Heart right ventricle (tissue), 16 donors: ENCODE results near the gene NEURL3. TPM values are rescaled to one million over a fixed set of nuclear protein-coding genes. Genes with fewer than 3 reads are reported as not detected.

ENCODE experiments used
- ATAC-seq, 8 donors: fragments of 200-7000 bp; cut with Tn5 transposase; one replicate each; pipeline ENCODE4 v1.9.1; 2020; ENCODE audit warnings: mild to moderate bottlenecking in 8 of 8, moderate library complexity in 8 of 8, moderate number of reproducible peaks in 1 of 8
- DNase-seq, 2 donors: peaks; one replicate each; pipeline ENCODE4 v3.0.0-alpha.2; 2020
- H3K27ac ChIP-seq, 10 donors: fragments of 200-600 bp; sonication (generic) in 2 of 10; one replicate each; pipeline versions ENCODE4 v1.5.0 to v1.8.0; 2020 to 2022; ENCODE audit warnings: mild to moderate bottlenecking in 3 of 10
- H3K27me3 ChIP-seq, 7 donors: fragments of 200-600 bp; one replicate each; pipeline ENCODE4 v1.8.0; 2021 to 2022; ENCODE audit warnings: mild to moderate bottlenecking in 2 of 7
- H3K36me3 ChIP-seq, 9 donors: fragments of 200-600 bp; sonication (generic) in 1 of 9; one replicate each; pipeline versions ENCODE4 v1.5.0 to v1.8.0; 2020 to 2022; ENCODE audit warnings: mild to moderate bottlenecking in 2 of 9
- H3K4me1 ChIP-seq, 9 donors: fragments of 200-600 bp; sonication (generic) in 1 of 9; one replicate each; pipeline versions ENCODE4 v1.5.0 to v1.8.0; 2020 to 2022; ENCODE audit warnings: mild to moderate bottlenecking in 4 of 9
- H3K4me3 ChIP-seq, 10 donors: fragments of 200-600 bp; sonication (generic) in 2 of 10; one replicate each; pipeline versions ENCODE4 v1.5.0 to v1.8.0; 2020 to 2022; ENCODE audit warnings: mild to moderate bottlenecking in 7 of 10, moderate library complexity in 2 of 10
- H3K9me3 ChIP-seq, 11 donors: fragments of 200-600 bp in 10 of 11; sonication (generic) in 2 of 11; one replicate each; pipeline versions ENCODE4 v1.5.0 to v1.8.0; 2013 to 2022; ENCODE audit warnings: mild to moderate bottlenecking in 2 of 11, control low read depth in 1 of 11, moderate library complexity in 1 of 11
- whole genome bisulfite sequencing, 2 donors: extraction: QIAGEN DNeasy Blood & Tissue Kit; methylation state at CpG; one replicate each; pipeline ENCODE4 v1.1.7; 2013; ENCODE audit warnings: inconsistent platforms in 1 of 2; 5-methylcytosine and 5-hydroxymethylcytosine counted together
- intact Hi-C, 10 donors: fragments of 100-400 bp; cut with DNase I; formaldehyde crosslinking; loops; one replicate each; pipeline versions ENCODE4 v1.11.1 to v1.14.2; 2022
- polyA plus RNA-seq, 2 donors: library from polyadenylated mRNA; stranded (reverse); fragments of 200-250 nt; gene quantifications; one replicate each; pipeline ENCODE4 v1.2.3, GENCODE V29; 2013
- total RNA-seq, 10 donors: library from RNA; stranded (reverse); fragmentation: NEBNext Ultra II Directional in 3 of 10; extraction: Animal tissue kit (Norgen Biotek cat#: 25700) in 3 of 10; gene quantifications; one replicate each; pipeline versions ENCODE4 v1.2.1 to v1.2.4, GENCODE V29; 2021 to 2023
- TF ChIP-seq, protein P1 (sequence below), 9 donors: fragments of 200-600 bp; sonication (generic) in 2 of 9; IDR thresholded peaks; one replicate each; pipeline versions ENCODE4 v1.5.0 to v1.8.0; 2021 to 2022; ENCODE audit warnings: antibody characterized with exemption in 9 of 9, mild to moderate bottlenecking in 5 of 9, moderate library complexity in 1 of 9
- donor health status: Arrhythmogenic right ventricular cardiomyopathy.
- donor health status: ischemic (EF 13 %, LVEDD 7.1; RV severe dilation, severe dysfunction).
- donor health status: healthy with polysubstance abuse.
- donor health status: DM: no; HTN: yes; CAD: no.
- donor health status: DM: no; HTN: no; CAD: no.
- donor health status: ischemic (EF 25% LVEDD 6.9; RV normal size, moderate dysfunction).
- donor health status: ischemic (EF 25% LVEDD 5.7; RV mildly dilated, moderate dysfunction).
- donor health status: healthy.
- donor health status: DM: yes; HTN: yes; CAD: no.
- donor health status: Ischemic cardiomyopathy.
- donor health status: ischemic (EF 35%, LVEDD 5.7; RV mildly dilated, moderate dysfunction).
- donor health status: nonischemic (EF 11% LVEDD 7.7; RV severe dilation, severe dysfunction).
- donor health status: DM: yes; HTN: yes; CAD: no.
- donor health status: PGD.
- donor health status: ischemic (EF 29% LVEDD 5.4; RV normal size, mild dysfunction).
- donor health status: nonischemic (EF 23%, LVEDD 6.1; RV moderate dilation, normal function).

The NEURL3 gene
- total and polyA plus RNA-seq, 12 donors = 0.06 to 0.67 (median 0.30) TPM; not detected in 8

DNA sequence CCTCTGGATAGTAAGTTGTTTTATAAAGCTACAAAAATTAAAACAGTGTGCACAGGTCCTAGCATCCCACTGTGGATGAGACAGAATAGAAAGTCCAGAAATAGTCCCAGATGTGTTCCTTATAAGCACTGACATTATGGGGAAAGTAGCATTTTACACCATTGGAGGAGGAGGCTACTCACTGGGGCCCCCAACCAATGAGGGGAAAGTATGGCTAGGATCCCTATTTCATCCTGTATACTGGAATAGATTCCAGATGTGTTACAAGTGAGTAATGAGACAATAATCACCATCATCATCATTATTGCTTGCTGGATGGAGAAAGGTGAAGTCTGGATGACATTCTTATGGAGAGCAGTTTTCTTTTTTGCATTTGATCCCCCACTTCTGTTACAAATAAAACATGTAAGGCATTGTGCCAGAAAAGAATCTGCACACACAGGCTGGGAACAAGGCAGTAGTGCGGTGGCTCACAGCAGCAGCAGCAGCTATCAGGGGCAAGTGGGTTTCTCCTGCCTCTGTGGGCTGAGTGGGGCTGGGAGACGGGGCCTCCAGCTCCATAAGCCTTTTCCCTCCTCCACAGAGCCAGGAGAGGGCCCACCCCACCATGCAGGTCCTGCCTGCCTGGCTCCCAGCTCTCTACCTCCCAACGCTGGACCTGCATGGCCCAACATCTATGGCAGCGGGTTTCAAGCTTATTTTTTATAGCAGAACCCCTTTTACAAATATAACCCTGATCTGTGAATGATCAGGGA lies 36.4 kb upstream of the NEURL3 start:
- no peak overlapping the region for H3K27ac ChIP-seq
- TF ChIP-seq, protein P1, sequence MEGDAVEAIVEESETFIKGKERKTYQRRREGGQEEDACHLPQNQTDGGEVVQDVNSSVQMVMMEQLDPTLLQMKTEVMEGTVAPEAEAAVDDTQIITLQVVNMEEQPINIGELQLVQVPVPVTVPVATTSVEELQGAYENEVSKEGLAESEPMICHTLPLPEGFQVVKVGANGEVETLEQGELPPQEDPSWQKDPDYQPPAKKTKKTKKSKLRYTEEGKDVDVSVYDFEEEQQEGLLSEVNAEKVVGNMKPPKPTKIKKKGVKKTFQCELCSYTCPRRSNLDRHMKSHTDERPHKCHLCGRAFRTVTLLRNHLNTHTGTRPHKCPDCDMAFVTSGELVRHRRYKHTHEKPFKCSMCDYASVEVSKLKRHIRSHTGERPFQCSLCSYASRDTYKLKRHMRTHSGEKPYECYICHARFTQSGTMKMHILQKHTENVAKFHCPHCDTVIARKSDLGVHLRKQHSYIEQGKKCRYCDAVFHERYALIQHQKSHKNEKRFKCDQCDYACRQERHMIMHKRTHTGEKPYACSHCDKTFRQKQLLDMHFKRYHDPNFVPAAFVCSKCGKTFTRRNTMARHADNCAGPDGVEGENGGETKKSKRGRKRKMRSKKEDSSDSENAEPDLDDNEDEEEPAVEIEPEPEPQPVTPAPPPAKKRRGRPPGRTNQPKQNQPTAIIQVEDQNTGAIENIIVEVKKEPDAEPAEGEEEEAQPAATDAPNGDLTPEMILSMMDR (IDR thresholded peaks at IDR 0.05) = no peak
- H3K27me3 ChIP-seq = no peaks in the 10 kb centered on the region
- WGBS, 2 donors = 88 to 91% methylated on average over 4 of the region's 4 CpGs
- no peak overlapping the region for H3K4me3 ChIP-seq
- no peak for DNase-seq
- no peak for ATAC-seq
- H3K36me3 ChIP-seq = peaks cover 0 to 75% (median 3%) of the 10 kb centered on the region in 9 donors
- intact Hi-C loops = loop anchor here in 1 of 10 donors (10.0 kb wide), 1 partner anchor 223 kb away; the partner anchor contains the start of gene CNNM4
- no peaks in the 10 kb centered on the region for H3K9me3 ChIP-seq
- peaks cover 8 to 86% (median 44%) of the 10 kb centered on the region in 9 donors for H3K4me1 ChIP-seq

GRCh38 chr2:96540136-96540535 lies 35.0 kb upstream of the NEURL3 start:
- H3K4me3 ChIP-seq = peak overlapping the region in 1 of 10 donors; percentile 96

DNA sequence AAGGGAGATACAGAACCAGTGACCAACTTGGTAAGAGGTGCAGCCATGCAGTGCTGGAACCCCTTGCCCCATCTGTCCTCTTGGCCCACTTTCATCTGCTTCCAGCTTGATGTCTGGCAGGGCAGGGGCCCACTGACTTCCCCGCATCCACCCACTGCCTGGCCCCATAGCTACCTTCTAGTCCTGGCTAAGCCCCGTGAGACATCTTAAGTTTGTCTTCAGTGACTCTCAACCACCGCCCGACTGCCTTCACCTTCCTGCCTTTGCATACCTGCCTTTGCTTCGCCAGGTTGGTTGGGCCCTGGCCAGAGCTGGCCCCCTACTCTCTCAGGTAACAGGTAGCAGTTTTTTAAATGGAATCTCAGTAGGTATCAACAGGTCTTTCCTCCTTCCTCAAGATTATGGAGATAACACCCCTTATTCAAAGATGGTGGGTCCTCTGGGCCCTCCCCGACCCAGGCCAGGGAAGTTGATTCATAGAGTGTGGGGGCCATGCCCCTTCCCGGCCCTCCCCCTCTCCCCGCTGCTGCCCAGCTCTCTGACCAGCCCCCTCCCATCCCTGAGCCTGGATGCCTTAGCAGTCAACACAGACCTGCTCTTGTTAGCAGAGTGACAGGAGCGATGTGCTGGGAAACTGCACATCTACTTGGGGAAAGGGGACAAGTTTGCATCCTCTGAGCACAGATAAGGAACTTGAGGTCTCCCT lies 34.2 kb upstream of the NEURL3 start:
- Histone ChIP-seq H3K27ac (peak overlapping the region in 6 of 10 donors; percentile 42 to 100 (median 100)), H3K36me3 (peaks cover 0 to 53% (median 0%) of the 10 kb centered on the region in 9 donors), H3K4me1 (peaks cover 8 to 88% (median 58%) of the 10 kb centered on the region in 9 donors), H3K9me3 (no peaks in the 10 kb centered on the region), H3K4me3 (peak overlapping the region in 8 of 10 donors; percentile 76 to 99 (median 96)), H3K27me3 (no peaks in the 10 kb centered on the region)
- WGBS, 2 donors = 87 to 90% methylated on average over 9 of the region's 9 CpGs
- TF ChIP-seq, protein P1 (IDR thresholded peaks at IDR 0.05) = no peak
- ATAC-seq (no peak), DNase-seq (no peak)
- intact Hi-C loops = loop anchor here in 3 of 10 donors (10.0 kb wide), 2 partner anchors 95 to 345 kb away; partner anchors contain the start of gene KANSL3 (in 2 of the 3)

More at GRCh38 chr2:96540136-96540535, 35.0 kb upstream of the NEURL3 start:
- Histone ChIP-seq H3K9me3 (no peaks in the 10 kb centered on the region), H3K27me3 (no peaks in the 10 kb centered on the region), H3K27ac (peak overlapping the region in 5 of 10 donors; percentile 21 to 100 (median 42)), H3K36me3 (peaks cover 0 to 61% (median 0%) of the 10 kb centered on the region in 9 donors), H3K4me1 (peaks cover 8 to 85% (median 50%) of the 10 kb centered on the region in 9 donors)
- intact Hi-C loops = loop anchor here in 1 of 10 donors (10.0 kb wide), 1 partner anchor 225 kb away; the partner anchor contains the start of gene CNNM4
- ATAC-seq (no peak), DNase-seq (no peak)
- TF ChIP-seq, protein P1 (IDR thresholded peaks at IDR 0.05) = no peak
- WGBS, 2 donors = 75 to 79% methylated on average over 5 of the region's 5 CpGs
